ENCODE measurements around the gene MCRIP1.
"Not testable (repeated sequence)": the region's sequence is repeated elsewhere in the genome, so short reads cannot be mapped to it uniquely, and the experiment has no call there.

The MCRIP1 gene

GRCh38 chr17:81840826-81841778 is 8.0 kb upstream of the MCRIP1 start:
- DNase-seq: no peak

DNA sequence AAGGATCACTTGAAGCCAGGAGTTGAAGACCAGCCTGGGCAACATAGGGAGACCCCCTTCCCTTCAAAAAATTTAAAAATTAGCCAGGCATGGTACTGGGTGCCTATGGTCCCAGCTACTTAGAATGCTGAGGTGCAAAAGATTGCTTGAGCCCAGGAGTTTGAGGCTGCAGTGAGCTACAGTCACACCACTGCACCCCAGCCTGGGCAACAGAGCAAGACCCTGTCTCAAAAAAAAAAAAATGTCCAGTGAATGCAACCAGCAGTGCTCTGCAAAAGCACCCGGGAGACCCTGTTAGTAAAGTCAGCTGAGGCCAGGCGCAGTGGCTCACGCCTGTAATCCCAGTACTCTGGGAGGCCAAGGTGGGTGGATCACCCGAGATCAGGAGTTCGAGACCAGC is 7.0 kb upstream of the MCRIP1 start:
- not testable (repeated sequence) for DNase-seq

GRCh38 chr17:81839301-81839700 is 6.2 kb upstream of the MCRIP1 start:
- no peak for DNase-seq

GRCh38 chr17:81838753-81839255 is 5.7 kb upstream of the MCRIP1 start:
- no peak for DNase-seq

DNA sequence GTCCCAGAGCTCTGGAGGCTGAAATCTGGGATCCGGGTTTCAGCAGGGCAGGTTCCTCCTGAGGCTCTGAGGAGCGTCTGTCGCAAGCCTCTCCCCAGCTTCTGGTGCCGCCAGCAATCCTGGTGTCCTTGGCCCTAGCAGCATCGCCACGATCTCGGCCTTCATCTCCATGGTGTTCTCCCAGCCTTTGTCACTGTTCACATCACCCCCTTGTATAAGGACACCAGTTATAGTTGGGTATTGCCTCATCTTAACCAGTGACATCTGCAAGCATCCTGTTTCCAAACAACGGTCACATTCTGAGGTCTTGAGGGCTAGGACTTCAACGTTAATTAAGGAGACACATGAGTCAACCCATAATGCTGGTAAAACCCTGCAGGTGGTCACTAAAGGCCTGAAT is 4.5 kb upstream of the MCRIP1 start:
- no peak for DNase-seq

GRCh38 chr17:81834831-81835267 is 1.8 kb upstream of the MCRIP1 start, which contains the start of gene PPP1R27:
Gene PPP1R27, minus strand, starts transcription at chr17:81835050. Its CDS starts 97 bp downstream, at chr17:81834953.
- DNase-seq: no peak

GRCh38 chr17:81833921-81834830 is 1.1 kb upstream of the MCRIP1 start:
- no peak for DNase-seq

- DNase-seq: peak; percentile 59
These were observed 407 bp downstream of the MCRIP1 start for GRCh38 chr17:81832608-81833159.

DNA sequence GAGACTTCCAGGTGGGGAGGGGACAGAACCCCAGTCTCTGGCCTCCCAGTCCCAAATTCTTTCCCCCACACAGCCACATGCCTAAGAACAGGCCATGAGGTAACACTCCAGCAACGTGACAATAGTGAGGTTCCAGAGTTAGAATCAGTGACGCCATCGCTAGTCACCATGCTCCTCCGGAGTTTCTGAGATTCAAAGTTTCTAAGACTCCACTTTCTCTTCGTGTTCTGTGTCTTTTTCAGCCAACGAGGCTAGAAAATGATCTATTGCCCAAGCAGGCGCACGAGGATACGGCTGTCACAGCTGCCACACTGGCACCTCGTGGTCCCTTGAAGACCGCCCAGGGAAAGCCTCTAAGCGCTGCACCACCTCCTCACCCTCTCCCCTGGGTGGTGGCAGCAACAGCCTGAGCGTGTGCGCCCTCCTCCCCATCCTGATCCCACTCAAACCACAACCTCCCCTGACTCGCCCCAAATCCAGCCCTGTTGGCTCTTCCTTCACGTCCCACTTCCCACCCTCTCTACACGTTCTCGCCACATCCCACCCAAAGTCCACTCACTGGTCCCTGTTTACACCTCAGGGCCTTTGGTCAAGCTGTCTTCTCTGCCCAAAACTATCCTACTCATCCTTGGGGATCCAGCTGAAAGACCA is 1.0 kb downstream of the MCRIP1 start:
- DNase-seq: peak; percentile 60

DNA sequence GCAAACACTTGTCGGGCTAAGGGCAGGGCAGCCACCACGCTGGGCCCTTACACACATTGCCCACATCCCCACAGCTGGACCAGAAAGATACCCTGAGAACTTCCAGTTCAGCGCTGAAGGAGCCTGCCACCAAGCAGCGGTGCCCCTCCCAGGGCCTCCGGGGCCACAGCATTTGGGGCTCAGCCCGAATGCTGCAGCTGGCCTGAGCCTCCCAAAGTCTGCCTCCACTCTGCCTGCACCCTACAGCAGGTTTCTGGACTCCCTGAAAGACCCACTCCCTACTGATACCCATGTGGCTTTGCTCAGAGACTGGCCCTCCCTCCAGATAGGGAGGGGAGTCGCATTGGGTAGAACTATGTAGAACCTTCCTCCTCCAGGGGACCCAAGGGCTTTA is 1.5 kb downstream of the MCRIP1 start:
- no peak for DNase-seq

DNA sequence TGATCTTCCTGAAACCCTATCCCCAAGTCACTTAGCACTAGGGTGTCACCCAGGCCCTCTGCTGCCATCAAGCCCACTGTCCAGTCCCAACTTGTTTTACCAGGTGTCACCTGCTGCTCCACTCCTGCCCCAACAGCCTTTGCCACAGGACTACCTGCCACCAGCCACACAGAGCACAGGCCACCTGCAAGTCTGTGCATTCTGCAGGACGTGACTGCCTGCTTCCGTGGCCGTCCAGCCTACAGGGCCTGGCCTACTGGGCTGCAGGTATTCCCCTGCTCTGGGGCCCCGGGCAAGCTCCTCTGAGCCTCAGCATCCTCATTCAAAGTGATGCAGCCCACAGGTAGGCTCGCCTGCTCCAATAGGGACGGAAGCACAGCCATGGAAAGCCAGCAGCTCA is 3.2 kb downstream of the MCRIP1 start:
- no peak for DNase-seq

DNA sequence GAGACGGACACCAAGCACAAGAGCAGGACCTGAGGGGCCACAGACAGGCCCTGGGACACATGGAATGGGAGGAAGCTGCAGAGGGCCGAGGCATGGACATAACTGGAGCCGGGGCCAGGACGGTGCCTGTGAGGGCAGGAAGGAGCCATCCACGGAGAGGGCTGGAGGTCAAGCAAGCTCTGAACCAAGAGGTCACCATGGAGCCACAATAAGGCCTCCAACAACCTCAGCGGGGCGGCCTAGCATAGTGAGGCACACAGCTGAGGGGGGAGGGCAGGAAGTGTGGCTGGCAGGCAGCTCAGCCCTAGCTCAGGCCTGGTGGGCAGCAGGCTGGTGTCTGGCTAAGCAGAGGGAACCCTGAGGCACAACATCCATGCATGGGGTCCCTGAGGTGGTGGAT is 4.4 kb downstream of the MCRIP1 start:
- DNase-seq: no peak

- no peak for DNase-seq
These were observed 7.1 kb downstream of the MCRIP1 start for GRCh38 chr17:81825841-81826466.

- DNase-seq: no peak
These were observed 8.5 kb downstream of the MCRIP1 start for GRCh38 chr17:81824595-81824994.

DNA sequence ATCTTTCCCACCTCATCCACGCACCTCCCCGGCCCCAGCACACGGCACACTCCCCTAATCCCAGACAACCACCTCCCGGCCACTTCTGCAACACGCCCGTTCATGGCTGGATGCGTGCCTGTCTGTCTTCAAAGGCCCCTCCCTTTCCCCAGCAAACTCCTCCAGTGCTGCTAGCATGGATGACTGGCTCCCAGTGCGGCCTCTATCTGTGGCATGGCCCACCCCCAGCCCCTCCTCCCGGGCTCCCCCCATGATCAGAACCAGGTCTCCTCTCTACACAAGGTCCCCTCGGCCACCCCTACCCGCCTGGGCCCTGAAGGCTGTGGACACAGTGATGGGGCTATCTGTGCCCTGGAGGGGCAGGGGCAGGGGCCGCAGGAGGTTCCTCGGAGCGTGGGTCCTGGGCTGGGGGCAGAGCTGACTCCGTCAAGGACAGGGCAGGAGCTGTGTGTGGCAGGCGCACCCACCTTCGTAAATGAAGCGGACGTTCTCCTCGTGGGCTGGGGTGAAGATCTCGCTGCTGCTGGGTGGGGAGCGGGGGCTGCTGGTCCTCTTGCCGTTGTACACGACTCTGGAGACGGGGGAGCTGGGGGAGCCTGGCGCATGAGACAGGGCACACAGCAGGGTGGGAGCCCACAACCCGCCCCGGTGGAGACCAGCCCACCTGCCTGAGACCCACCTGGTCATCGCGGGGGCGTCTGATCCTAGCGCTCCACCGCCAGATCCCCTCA is 9.1 kb downstream of the MCRIP1 start:
- no peak for DNase-seq

GRCh38 chr17:81822996-81823819 is 9.9 kb downstream of the MCRIP1 start:
- no peak for DNase-seq

- DNase-seq: no peak
These were observed 10.8 kb downstream of the MCRIP1 start for GRCh38 chr17:81822312-81822637.

- no peak for DNase-seq
These were observed 11.3 kb downstream of the MCRIP1 start for GRCh38 chr17:81821603-81822311.

DNA sequence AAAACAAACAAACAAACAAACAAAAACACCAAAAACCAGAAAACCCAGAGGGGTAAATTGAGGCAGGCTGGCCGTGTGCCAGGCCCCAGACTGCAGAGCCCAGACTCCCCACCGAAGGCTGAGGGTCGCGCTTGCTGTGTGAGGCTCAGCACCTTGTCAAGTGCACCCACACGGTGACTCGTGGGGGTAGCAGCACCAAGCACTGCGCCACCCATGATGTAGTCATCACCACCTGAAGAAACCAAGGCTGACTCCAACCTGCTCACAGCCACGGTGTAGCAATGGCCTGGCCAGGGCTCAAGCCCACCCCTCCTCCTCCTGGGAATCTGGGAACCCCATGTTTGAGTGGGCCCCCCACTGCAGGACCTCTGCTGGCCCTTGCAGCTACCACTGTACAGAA is 11.9 kb downstream of the MCRIP1 start:
- DNase-seq: no peak

GRCh38 chr17:81819708-81820107 is 13.4 kb downstream of the MCRIP1 start:
- no peak for DNase-seq

Data from stimulated activated CD4-positive, alpha-beta T cell treated with anti-CD3 and anti-CD28 coated beads, Interleukin-1b, Interleukin-23, amount 100 ng/mL, for 48 hours (primary cell).